ENCODE data around the gene EHD4. TPM values are rescaled to one million over a fixed set of nuclear protein-coding genes. Genes with fewer than 3 reads are reported as not detected.
A peak's percentile ranks its signal among the peaks of the same experiment; 100 is the strongest.

EHD4 gene
- total and polyA plus RNA-seq, 9 of the 15 experiments (the other 6 are each of a cell fraction or from before 2014, with no cell fraction given): 0.89 to 10.3 (median 6.4) TPM

DNA sequence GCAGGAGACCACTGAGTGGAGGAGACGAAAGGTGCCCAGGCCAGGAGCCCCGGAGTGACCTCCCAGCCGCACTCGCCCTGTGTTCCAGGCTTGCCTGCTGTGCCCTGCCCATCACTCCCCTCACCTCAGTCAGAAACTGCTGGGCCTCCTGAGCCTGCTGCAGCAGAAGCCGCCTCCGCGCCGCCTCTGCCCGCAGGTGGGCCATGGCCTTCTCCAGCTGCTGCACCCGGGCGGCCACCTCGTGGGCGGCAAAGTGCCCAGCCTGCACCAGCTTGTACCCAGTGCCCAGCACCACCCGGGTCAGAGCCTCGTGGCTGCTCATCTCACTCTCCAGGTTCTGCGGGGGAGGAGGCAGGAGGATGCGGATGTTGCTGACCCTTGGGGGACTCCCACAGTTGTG lies 116.1 kb downstream of the EHD4 start (continued):
- TF ChIP-seq, protein P1, sequence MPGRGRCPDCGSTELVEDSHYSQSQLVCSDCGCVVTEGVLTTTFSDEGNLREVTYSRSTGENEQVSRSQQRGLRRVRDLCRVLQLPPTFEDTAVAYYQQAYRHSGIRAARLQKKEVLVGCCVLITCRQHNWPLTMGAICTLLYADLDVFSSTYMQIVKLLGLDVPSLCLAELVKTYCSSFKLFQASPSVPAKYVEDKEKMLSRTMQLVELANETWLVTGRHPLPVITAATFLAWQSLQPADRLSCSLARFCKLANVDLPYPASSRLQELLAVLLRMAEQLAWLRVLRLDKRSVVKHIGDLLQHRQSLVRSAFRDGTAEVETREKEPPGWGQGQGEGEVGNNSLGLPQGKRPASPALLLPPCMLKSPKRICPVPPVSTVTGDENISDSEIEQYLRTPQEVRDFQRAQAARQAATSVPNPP (IDR thresholded peaks at IDR 0.05; ENCODE audit: borderline replicate concordance, insufficient read depth, insufficient read length): no peak
- TF ChIP-seq SUPT5H (IDR thresholded peaks at IDR 0.05) (no peak), TEAD4 (IDR thresholded peaks at IDR 0.05; ENCODE audit: low read length) (no peak), TEAD4 (CRISPR knock-in tag; IDR thresholded peaks at IDR 0.05; ENCODE audit: borderline replicate concordance) (no peak), ZNF212 (CRISPR knock-in tag; IDR thresholded peaks at IDR 0.05) (no peak), FOSL1 (tag; conservative IDR thresholded peaks at IDR 0.05) (no peak)
- TF ChIP-seq, protein P2, sequence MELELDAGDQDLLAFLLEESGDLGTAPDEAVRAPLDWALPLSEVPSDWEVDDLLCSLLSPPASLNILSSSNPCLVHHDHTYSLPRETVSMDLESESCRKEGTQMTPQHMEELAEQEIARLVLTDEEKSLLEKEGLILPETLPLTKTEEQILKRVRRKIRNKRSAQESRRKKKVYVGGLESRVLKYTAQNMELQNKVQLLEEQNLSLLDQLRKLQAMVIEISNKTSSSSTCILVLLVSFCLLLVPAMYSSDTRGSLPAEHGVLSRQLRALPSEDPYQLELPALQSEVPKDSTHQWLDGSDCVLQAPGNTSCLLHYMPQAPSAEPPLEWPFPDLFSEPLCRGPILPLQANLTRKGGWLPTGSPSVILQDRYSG (tag; conservative IDR thresholded peaks at IDR 0.05; ENCODE audit: low read depth): no peak

DNA sequence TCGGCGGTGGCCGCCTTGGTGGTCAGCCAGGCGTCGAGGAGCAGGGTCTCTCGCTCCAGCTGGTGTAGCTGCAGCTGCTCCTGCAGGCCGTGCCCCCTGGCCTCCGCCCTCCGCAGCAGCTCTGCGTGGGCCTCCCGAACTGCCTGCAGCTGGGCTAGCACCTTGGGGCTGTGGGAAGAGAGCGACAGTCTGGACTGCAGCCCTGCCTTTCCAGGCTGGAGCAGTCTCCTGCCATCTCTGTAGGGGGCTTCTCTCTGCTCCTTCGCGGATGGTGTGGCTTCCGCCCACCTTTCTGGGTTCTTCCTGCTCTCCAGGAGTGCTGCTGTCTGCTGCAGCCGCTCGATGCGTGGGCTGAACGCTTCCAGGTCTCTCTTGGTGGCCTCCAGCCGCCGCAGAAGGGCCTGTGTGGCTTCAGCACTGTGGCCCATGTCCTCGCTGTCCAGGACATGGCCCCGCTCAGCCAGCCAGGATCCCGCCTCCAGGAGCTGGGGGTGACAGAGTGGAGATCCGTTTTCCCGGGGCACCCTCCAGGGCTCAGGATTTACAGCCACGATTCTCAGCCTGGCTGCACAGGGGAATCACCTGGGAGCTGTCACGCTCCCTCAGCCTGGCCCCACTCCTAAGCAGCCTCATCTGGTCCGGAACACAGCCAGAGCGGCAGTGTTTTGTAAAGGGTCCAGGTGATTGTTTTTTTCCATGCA lies 116.9 kb downstream of the EHD4 start:
- Histone ChIP-seq H3K4me3 (no peak overlapping the region), H3K79me2 (ENCODE audit: control insufficient read depth, insufficient read depth, low read length) (no peaks in the 10 kb centered on the region), H4K20me1 (replicated peaks; ENCODE audit: control insufficient read depth, insufficient read depth, low read length) (peaks cover 8% of the 10 kb centered on the region), H3K27ac (ENCODE audit: extremely low read depth, low read depth, low read length) (no peak overlapping the region), H3K9me3 (replicated peaks; ENCODE audit: control insufficient read depth, insufficient read depth, low read depth, low read length) (no peaks in the 10 kb centered on the region), H3K9ac (ENCODE audit: insufficient read depth in 1 of 2, low read depth in 2 of 2, low read length in 2 of 2) (no peak overlapping the region), H3K36me3 (ENCODE audit: control insufficient read depth, insufficient read depth, low read length) (no peaks in the 10 kb centered on the region), H3K27me3 (ENCODE audit: control insufficient read depth in 2 of 2, insufficient read depth in 2 of 2, low read length in 2 of 2) (peaks cover 46 to 90% of the 10 kb centered on the region in 2 experiments; a peak in 4 of 5 replicates), H3K4me1 (replicated peaks in 1 of 2; ENCODE audit: control insufficient read depth in 2 of 2, insufficient read depth in 2 of 2, low read length in 2 of 2) (peaks cover 0 to 56% of the 10 kb centered on the region in 2 experiments; a peak in 2 of 5 replicates), H3K4me2 (ENCODE audit: insufficient read depth, low read length) (no peak overlapping the region), H2AFZ (ENCODE audit: low read depth, low read length) (no peak overlapping the region), H3K9me1 (ENCODE audit: control insufficient read depth, insufficient read depth, low read length) (no peaks in the 10 kb centered on the region)
- FAIRE-seq: no peak
- in situ Hi-C loops (cut with MboI) (no loop called here), intact Hi-C loops (cut with micrococcal nuclease) (no loop called here)
- BruUV-seq (replicated peaks): no TSS peak
- TF ChIP-seq EGR1 (conservative IDR thresholded peaks at IDR 0.05) (peak; percentile 55), NR4A1 (CRISPR knock-in tag; IDR thresholded peaks at IDR 0.05) (no peak), NR4A1 (tag; IDR thresholded peaks at IDR 0.05) (no peak), ZNF41 (CRISPR knock-in tag; conservative IDR thresholded peaks at IDR 0.05) (no peak)
- ATAC-seq: no peak; the same call in 2 of the 3 replicates
- 4% methylated on average over 29 of the region's 30 CpGs for WGBS (ENCODE audit: insufficient coverage, low coverage, missing lambda C conversion rate)
- CTCF ChIA-PET (ENCODE audit: low intra/inter-chr PET ratio): no interaction called here
- no peak for DNase-seq (ENCODE audit: extremely low read depth in 1 of 4, low spot score in 3 of 4)
- POLR2A ChIA-PET: interaction anchor here (0.9 to 1.0 kb wide), 2 partner anchors 9 to 27 kb away, joined by 3 read pairs; partner anchors contain the start of gene JMJD7

Measured in K562 (cell line).